Progenitor cell of endocrine pancreas (in vitro differentiated cells): ENCODE results near the gene CERT1. TPM values are rescaled to one million over a fixed set of nuclear protein-coding genes. Genes with fewer than 3 reads are reported as not detected.

Source experiments
- total RNA-seq: library from RNA; stranded (reverse); gene quantifications from 2 replicates; pipeline ENCODE4 v1.2.1, GENCODE V29; 2021

CERT1 gene
- total RNA-seq, 1 donor from 2014 or later, result 50.8 TPM

Other genes with a start within 250 kb of the CERT1 start
- 163 and 172 TPM in 2 replicates for gene HMGCR, start 174.4 kb downstream of the CERT1 start, total RNA-seq
- gene POLK, start 262 bp upstream of the CERT1 start, total RNA-seq, result 20.2 TPM in 2 replicates
- gene ANKDD1B, start 99.8 kb upstream of the CERT1 start, total RNA-seq, result 2.3 and 2.8 TPM in 2 replicates
- 12.7 and 16.2 TPM in 2 replicates for gene POC5, start 205.8 kb upstream of the CERT1 start, total RNA-seq